ENCODE results near the gene TYRO3.

- TF ChIP-seq CTCF (IDR thresholded peaks at IDR 0.05; ENCODE audit: insufficient read depth, low read depth, low read length) (no peak), EZH2 (IDR thresholded peaks at IDR 0.05; ENCODE audit: insufficient read depth, low read length) (no peak)
These were observed 23.5 kb upstream of the TYRO3 start for GRCh38 chr15:41535544-41535943.
